OCI-LY1 (cell line): Measurements from ENCODE around the gene RNF182.

Experiments
- H2AFZ ChIP-seq: fragments of 200-600 bp; sonication (generic), shearing (Covaris generic); 2 replicates; pipeline ENCODE4 v1.6.0; 2014; ENCODE audit warnings: antibody characterized with exemption, mild to moderate bottlenecking, low read length
- H3F3A ChIP-seq: fragments of 200-600 bp; sonication (generic), shearing (Covaris generic); 2 replicates; pipeline ENCODE4 v1.6.0; 2014; ENCODE audit warnings: mild to moderate bottlenecking, antibody characterized with exemption, low read length, moderate library complexity; ENCODE audit not compliant: insufficient read depth
- H3K27ac ChIP-seq: fragments of 200-600 bp; sonication (generic); 2 replicates; pipeline ENCODE4 v1.5.1; 2014; ENCODE audit warnings: low read length, mixed run types, mild to moderate bottlenecking, low read depth; ENCODE audit not compliant: poor library complexity, severe bottlenecking
- H3K27me3 ChIP-seq: fragments of 200-600 bp; sonication (generic); 2 replicates; pipeline ENCODE4 v1.6.0; 2014; ENCODE audit warnings: antibody characterized with exemption, mild to moderate bottlenecking, low read length, moderate library complexity; ENCODE audit not compliant: insufficient read depth
- H3K36me3 ChIP-seq: fragments of 200-600 bp; sonication (generic); 2 replicates; pipeline ENCODE4 v1.6.1; 2014; ENCODE audit warnings: mild to moderate bottlenecking, antibody characterized with exemption, low read length, moderate library complexity, mixed read lengths; ENCODE audit not compliant: insufficient read depth
- H3K4me1 ChIP-seq: fragments of 200-600 bp; sonication (generic); 2 replicates; pipeline ENCODE4 v1.5.1; 2014; ENCODE audit warnings: mild to moderate bottlenecking, low read length, moderate library complexity; ENCODE audit not compliant: insufficient read depth, severe bottlenecking
- H3K4me2 ChIP-seq: fragments of 200-600 bp; sonication (generic), shearing (Covaris generic); 2 replicates; pipeline ENCODE4 v1.6.1; 2014; ENCODE audit warnings: low read length
- H3K4me3 ChIP-seq: fragments of 200-600 bp; sonication (generic); 2 replicates; pipeline ENCODE4 v1.5.1; 2014; ENCODE audit warnings: low read length, low read depth, mild to moderate bottlenecking, mixed read lengths; ENCODE audit not compliant: poor library complexity, severe bottlenecking
- H3K79me2 ChIP-seq: fragments of 200-600 bp; shearing (Covaris generic); 2 replicates; pipeline ENCODE4 v1.6.1; 2016; ENCODE audit warnings: mixed run types, low read length, mixed read lengths; ENCODE audit not compliant: insufficient read depth
- H3K9ac ChIP-seq: fragments of 200-600 bp; sonication (generic), shearing (Covaris generic); 2 replicates; pipeline ENCODE4 v1.6.1; 2014; ENCODE audit warnings: mild to moderate bottlenecking, low read length, mixed read lengths
- H3K9me2 ChIP-seq: fragments of 200-600 bp; sonication (generic), shearing (Covaris generic); 2 replicates; pipeline ENCODE4 v1.6.1; 2014; ENCODE audit warnings: low read depth, mild to moderate bottlenecking, low read length, mixed read lengths
- H3K9me3 ChIP-seq: fragments of 200-600 bp; shearing (Covaris generic); 2 replicates; pipeline ENCODE4 v1.6.1; 2014; ENCODE audit warnings: low read length, mixed read lengths
- H4K20me1 ChIP-seq: fragments of 200-600 bp; sonication (generic), shearing (Covaris generic); 2 replicates; pipeline ENCODE4 v1.6.0; 2016; ENCODE audit warnings: mild to moderate bottlenecking, low read length; ENCODE audit not compliant: insufficient read depth
- EZH2 ChIP-seq: fragments of 200-600 bp; sonication (generic), shearing (Covaris generic); IDR thresholded peaks from 2 replicates; pipeline ENCODE4 v1.8.0; 2017; ENCODE audit warnings: borderline replicate concordance, mixed run types, mild to moderate bottlenecking, antibody characterized with exemption, low read length, moderate library complexity, mixed read lengths
- TF ChIP-seq, protein P1 (sequence below): fragments of 200-600 bp; sonication (generic), shearing (Covaris generic); IDR thresholded peaks from 2 replicates; pipeline ENCODE4 v1.5.1; 2017; ENCODE audit warnings: mild to moderate bottlenecking, antibody characterized with exemption, low read length, moderate library complexity, mixed read lengths

RNF182 gene

DNA sequence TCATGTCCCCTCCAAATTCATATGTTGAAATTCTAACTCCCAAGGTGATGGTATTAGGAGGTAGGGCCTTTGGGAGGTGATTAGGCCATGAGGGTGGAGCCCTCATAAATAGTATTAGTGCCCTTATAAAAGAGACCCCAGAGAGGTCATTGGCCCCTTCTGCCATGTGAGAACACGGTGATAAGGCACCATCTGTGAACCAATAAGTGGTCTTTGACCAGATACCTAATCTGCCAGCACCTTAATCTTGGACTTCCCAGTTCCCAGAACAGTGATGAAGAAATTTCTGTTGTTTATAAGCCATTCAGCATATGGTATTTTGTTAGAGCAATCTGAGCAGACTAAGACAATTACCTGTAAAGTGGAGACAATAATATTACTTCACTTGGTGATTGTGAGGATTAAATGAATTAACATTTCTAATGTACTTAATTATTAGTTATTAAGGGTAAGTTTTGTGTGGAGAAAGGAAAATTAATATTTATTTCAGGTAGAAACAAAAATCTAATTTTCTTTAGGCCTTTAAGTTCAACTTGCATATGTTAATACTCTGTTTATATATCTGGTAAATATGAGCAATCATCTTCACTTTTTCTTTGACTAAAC, 7.1 kb downstream of the RNF182 start:
- Histone ChIP-seq H3K36me3 (no peaks in the 10 kb centered on the region), H3K4me2 (no peak overlapping the region), H3K9ac (no peak overlapping the region), H3F3A (no peaks in the 10 kb centered on the region), H4K20me1 (no peaks in the 10 kb centered on the region), H3K4me1 (no peaks in the 10 kb centered on the region), H3K9me2 (no peaks in the 10 kb centered on the region), H3K79me2 (no peaks in the 10 kb centered on the region), H3K4me3 (no peak overlapping the region), H3K27me3 (no peaks in the 10 kb centered on the region), H3K27ac (no peak overlapping the region), H2AFZ (no peak overlapping the region), H3K9me3 (no peaks in the 10 kb centered on the region)
- TF ChIP-seq, protein P1, sequence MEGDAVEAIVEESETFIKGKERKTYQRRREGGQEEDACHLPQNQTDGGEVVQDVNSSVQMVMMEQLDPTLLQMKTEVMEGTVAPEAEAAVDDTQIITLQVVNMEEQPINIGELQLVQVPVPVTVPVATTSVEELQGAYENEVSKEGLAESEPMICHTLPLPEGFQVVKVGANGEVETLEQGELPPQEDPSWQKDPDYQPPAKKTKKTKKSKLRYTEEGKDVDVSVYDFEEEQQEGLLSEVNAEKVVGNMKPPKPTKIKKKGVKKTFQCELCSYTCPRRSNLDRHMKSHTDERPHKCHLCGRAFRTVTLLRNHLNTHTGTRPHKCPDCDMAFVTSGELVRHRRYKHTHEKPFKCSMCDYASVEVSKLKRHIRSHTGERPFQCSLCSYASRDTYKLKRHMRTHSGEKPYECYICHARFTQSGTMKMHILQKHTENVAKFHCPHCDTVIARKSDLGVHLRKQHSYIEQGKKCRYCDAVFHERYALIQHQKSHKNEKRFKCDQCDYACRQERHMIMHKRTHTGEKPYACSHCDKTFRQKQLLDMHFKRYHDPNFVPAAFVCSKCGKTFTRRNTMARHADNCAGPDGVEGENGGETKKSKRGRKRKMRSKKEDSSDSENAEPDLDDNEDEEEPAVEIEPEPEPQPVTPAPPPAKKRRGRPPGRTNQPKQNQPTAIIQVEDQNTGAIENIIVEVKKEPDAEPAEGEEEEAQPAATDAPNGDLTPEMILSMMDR = no peak
- no peak for TF ChIP-seq EZH2

GRCh38 chr6:13932785-13933184, 8.0 kb downstream of the RNF182 start:
- no peaks in the 10 kb centered on the region for H3K9me3 ChIP-seq
- H3K9me2 ChIP-seq = no peaks in the 10 kb centered on the region
- H3K27ac ChIP-seq = no peak overlapping the region
- H3K9ac ChIP-seq = no peak overlapping the region
- H3K4me2 ChIP-seq = no peak overlapping the region
- no peaks in the 10 kb centered on the region for H4K20me1 ChIP-seq
- H3K79me2 ChIP-seq = no peaks in the 10 kb centered on the region
- no peaks in the 10 kb centered on the region for H3F3A ChIP-seq
- no peak for TF ChIP-seq EZH2
- TF ChIP-seq, protein P1 = no peak
- no peak overlapping the region for H3K4me3 ChIP-seq
- no peaks in the 10 kb centered on the region for H3K27me3 ChIP-seq
- no peak overlapping the region for H2AFZ ChIP-seq
- H3K4me1 ChIP-seq = no peaks in the 10 kb centered on the region
- no peaks in the 10 kb centered on the region for H3K36me3 ChIP-seq

- Histone ChIP-seq H4K20me1 (no peaks in the 10 kb centered on the region), H3K4me1 (no peaks in the 10 kb centered on the region), H3F3A (no peaks in the 10 kb centered on the region), H3K9ac (no peak overlapping the region), H3K27ac (no peak overlapping the region), H3K36me3 (no peaks in the 10 kb centered on the region), H3K4me3 (no peak overlapping the region), H3K79me2 (no peaks in the 10 kb centered on the region), H3K9me3 (no peaks in the 10 kb centered on the region), H3K27me3 (no peaks in the 10 kb centered on the region), H3K9me2 (no peaks in the 10 kb centered on the region), H3K4me2 (no peak overlapping the region), H2AFZ (no peak overlapping the region)
- no peak for TF ChIP-seq EZH2
- TF ChIP-seq, protein P1 = no peak
Observed at GRCh38 chr6:13934721-13935120, 10.0 kb downstream of the RNF182 start.
